GM19043 (cell line): ENCODE measurements around the gene RANBP3L.
"Not testable (repeated sequence)": the region's sequence is repeated elsewhere in the genome, so short reads cannot be mapped to it uniquely, and the experiment has no call there.

ENCODE experiments used
- ATAC-seq: cut with Tn5 transposase; IDR thresholded peaks from one replicate; pipeline ENCODE4 v1.9.1; 2021; ENCODE audit warnings: low read depth; ENCODE audit not compliant: unreplicated experiment

Gene RANBP3L

DNA sequence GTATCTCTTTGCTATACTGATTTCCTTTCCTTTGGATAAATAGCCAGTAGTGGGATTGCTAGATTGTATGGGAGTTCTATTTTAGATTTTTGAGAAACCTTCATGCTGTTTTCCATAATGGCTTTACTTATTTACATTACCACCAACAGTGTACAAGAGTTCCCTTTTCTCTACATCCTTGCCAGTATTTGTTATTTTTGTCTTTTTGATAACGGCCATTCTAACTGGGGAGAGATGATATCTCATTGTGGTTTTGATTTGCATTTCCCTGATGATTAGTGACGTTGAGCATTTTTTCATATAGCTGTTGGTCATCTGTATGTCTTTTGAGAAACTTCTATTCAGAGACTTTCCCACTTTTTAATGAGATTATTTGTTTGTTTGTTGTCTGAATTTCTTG is 85.8 kb downstream of the RANBP3L start:
- no peak for ATAC-seq

DNA sequence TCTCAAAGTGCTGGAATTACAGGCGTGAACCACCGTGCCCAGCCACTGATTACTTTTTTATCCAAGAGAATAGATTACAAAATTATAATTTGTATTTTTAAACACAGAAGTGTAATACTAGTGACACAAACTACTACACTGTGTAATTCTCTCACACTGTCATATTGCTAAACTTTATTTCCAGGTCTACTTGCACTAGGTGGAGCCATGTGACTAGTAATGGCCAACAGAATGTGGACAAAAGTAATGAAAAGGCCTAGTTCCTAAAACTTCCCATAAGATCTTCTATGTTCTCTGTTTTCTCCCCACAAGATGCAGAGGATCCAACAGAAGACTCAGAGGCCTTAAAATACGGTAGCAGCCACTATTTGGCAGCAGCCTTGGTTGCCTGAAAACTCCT is 87.3 kb downstream of the RANBP3L start:
- ATAC-seq = no peak

DNA sequence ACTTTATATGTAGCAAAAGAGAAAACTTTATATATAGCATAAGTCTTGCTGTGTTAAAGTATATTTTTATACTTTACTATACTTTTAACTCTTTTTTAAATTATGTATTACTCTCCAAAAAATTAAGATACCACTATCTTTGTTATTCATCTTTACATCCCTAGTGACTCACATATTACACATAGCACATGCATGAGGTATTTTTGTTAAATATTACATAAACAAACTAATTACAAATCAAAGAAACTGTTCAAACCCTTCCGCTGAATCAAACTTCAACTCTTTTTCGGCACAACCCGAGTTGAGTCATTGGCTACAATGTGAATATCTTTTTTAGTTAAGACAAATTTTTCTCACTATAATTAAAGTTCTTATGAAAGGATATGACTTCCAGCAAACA is 92.0 kb downstream of the RANBP3L start:
- ATAC-seq = no peak

GRCh38 chr5:36208786-36209185 is 92.9 kb downstream of the RANBP3L start:
- no peak for ATAC-seq

- no peak for ATAC-seq
Measured at GRCh38 chr5:36206913-36207312, 94.8 kb downstream of the RANBP3L start.

DNA sequence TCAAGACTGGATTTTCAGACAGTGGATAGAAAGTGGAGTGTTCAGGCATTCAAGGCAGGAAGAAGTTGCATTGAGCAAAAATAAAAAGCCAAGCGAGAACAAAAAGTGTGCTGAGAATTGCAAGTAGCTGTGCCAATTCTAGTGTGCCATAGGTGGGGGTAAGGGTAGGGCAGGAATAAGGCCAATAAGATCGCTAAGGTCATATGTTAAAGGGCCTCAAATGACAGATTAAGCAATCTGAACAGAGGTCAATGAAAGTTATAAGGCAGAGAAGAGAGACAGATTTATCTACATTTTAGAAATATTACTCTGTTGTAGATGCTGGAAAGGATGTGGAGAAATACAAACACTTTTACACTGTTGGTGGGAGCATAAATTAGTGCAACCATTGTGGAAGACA is 96.4 kb downstream of the RANBP3L start:
- no peak for ATAC-seq

GRCh38 chr5:36202521-36202961 is 99.2 kb downstream of the RANBP3L start:
- ATAC-seq = no peak

GRCh38 chr5:36200513-36200912 is 101.2 kb downstream of the RANBP3L start:
- no peak for ATAC-seq

GRCh38 chr5:36199620-36200019 is 102.1 kb downstream of the RANBP3L start:
- ATAC-seq = no peak

GRCh38 chr5:36198783-36199182 is 102.9 kb downstream of the RANBP3L start:
- not testable (repeated sequence) for ATAC-seq
